Activated naive CD4-positive, alpha-beta T cell (primary cell): ENCODE data around the gene KRT85.

Experiments
- DNase-seq, 4 experiments: peaks; one replicate each; lab custom pipeline; 2025; lab: John Stamatoyannopoulos, UW

Gene KRT85

GRCh38 chr12:52367876-52368275 is 595 bp upstream of the KRT85 start:
- DNase-seq: no peak

DNA sequence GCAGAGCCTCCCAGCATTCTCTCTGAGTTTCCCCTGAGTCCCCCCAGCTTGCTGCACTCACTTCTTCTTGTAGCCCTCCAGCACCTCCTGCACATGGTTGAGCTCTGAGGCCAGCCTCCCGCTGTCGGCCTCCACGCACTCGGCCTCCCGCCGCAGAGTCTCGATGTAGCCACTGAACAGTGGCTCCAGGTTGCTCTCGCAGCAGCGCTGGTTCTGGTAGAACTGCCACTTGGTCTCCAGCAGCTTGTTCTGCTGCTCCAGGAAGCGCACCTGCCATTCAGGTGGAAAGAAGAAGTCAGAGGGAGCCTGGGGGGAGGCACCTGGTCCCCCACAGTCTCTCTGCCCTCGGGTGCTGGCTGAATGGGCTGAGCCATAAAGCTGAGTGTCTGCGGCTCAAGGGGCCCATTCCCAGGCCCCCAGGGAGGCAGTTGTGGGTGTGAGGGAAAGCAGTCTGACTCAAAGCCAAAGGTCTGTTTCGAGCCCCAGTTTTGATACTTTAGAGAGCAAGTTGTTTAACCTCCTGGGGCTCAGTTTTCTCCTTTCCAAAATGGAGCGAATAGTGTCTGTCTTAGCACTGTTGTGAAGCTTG is 2.3 kb downstream of the KRT85 start:
- no peak for DNase-seq

- no peak for DNase-seq
Observed at GRCh38 chr12:52364061-52364460, 3.2 kb downstream of the KRT85 start.

GRCh38 chr12:52363111-52363679 is 4.1 kb downstream of the KRT85 start:
- no peak for DNase-seq

GRCh38 chr12:52362118-52362726 is 5.1 kb downstream of the KRT85 start:
- DNase-seq: no peak

- no peak for DNase-seq
Observed at GRCh38 chr12:52361553-52361952, 5.7 kb downstream of the KRT85 start.

DNA sequence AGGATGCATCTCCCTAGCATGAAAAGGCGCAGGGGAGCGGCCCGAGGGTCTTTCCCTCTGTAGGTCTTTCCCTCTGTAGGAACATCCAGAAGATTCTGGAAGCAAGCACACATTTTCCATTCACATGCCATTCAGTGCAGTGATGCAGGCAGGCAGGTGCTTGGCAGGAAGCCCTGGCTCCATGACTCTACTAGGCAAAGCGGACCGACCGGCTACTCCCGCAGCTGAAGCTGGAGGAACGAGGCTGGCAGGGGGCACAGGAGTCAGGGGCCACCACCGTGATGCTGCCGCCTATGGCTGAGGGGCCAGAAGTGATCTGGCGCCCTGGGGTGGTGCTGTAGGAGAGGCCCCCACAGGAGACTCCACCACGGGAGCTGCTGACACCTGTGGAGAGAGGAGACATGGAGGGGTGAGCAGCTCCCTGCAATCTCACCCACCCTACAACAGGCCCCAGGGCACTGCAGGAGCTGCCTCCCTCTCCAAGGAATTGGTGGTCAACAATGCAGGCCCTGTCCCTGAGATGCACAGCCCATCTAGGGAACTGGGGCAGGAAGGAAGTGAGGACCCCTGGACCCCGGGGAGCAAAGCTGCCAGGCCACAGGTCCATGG is 6.5 kb downstream of the KRT85 start:
- DNase-seq: no peak

DNA sequence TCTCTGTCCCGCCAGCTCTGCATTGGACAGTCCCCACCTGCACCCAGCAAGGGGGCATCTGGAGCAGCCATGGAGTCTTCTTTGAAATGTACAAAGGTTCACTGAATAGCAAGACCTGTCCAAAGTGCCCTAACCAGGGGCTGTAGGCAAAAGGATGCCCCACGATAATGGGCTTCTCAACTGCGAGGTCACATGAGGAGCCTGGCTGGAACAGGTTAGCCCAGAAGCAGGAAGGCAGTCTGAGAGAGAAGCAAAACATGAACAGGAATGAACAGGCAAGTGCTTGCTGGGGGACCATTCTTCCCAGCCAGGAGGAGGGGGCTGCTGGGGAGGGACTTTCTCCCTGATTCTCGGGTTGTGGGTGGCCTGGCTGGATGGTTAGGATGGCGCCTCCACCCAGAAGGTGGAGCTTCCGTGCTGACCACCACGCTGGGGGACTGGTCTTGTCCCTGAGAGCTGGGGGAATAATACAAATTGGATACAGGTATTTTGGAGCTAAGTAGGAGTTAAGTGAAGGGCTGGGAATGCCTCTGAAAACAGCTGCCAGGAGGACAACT is 7.1 kb downstream of the KRT85 start:
- no peak for DNase-seq

- DNase-seq: no peak
Observed at GRCh38 chr12:52359621-52360061, 7.6 kb downstream of the KRT85 start.

DNA sequence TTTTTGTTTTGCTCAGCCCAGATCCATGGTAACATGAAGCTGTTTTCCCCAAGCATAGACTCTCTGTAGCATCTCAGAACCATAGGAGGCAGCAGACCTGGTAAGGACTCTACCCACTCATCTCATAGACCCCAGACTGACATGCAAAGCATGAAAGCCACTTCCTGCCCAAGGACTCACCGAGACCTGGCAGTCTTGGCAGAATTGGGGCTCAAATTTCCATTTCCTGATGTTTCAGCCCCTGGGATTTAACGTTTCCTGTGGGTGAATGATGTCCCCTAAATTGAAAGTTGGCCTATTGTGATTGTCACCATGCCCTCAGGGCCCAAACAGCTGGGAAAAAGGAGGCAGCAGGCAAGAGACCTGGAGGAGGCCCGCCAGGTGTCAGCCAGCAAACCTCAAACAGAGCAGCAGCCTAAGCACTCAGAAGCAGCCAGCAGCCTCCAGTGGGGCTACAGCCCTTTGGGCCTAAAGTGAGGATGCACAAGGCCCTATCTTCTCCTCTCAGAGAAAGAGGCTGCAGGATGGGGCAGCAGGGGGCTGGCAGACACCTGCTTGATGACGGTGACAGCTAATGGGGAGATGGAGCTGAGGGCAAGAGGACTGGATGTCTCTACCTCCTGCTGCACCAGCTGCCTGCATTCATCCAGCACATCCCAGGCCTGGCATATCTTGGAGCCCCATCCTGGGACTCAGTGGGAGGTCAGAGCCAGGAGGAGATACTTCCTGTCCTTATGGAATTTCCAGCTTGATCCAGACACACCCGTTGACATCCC is 8.5 kb downstream of the KRT85 start:
- DNase-seq: no peak

DNA sequence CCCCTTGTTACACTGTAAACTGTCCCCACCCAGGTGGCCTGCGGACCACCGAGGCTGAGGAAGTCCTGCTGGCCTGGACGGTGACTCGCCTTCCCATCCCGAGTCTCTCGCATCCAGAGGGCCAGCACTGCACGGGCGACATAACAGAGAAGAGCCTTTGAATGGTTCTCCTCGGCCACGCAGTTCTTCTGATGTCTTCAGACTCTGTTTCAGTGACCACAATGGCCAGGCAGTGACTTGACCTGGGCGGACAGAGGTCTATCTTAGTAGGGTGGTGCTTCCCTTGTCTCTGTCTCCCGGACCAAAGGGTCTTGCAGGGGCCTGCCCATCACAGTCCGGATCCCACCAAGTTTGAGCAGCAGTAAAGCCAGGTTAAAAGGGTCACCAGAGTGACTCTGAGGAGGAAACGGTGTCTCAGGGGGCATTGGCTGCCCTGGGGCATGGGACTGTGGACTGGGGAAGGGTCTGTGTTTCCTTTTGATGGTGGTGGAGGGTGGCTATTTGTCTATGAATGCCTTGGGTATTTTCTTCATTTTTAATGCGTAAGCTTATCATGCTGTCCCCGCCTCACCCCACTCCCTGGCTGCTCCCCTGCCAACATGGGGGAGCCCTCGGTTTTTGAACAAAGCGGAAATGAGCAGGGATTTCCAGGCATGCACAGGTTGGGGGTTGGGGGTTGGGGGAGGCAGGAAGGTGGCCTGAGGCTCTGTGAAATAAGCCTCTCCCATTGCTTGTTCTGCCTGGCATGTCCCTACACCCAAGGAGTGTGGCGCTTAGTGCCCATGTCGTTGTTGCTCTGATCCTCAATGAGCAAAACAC is 10.3 kb downstream of the KRT85 start:
- DNase-seq: no peak

DNA sequence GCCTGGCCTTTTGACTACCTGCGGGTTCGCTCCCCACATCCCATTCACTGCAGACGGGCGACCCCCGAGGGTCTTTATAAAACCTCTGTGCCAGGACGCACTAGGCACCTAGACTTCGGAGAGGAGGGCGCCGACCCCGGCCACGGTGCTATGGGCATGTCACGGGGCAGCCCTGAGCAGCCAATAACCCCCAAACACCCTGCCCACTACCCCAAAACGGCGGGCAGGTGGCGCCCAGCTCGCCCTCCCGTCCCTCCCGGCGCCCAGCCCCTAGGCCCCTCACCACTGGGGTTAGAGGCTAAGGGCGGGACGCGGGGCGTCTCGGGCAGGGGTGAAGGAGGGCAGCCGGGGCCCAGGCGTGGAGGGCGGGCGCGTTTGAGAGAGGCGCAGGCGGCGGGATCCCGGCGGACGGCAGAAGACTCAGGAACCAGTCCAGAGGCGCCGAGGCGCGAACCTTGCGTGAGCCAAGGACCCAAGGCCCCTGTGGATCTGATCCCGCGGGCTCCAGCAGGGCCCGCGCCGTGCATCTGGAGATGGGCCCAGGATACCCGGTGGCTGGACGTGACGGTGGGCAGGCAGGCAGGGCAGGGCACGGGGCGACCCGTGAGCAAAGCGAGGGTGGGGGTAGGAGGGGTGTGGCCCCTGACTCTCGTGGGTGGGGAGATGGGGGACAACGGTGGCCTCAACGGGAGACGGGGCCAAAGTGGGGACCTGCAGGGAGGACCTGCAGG is 11.1 kb downstream of the KRT85 start:
- no peak for DNase-seq

- no peak for DNase-seq
Observed at GRCh38 chr12:52355176-52355575, 12.1 kb downstream of the KRT85 start.

- no peak for DNase-seq
Observed at GRCh38 chr12:52354200-52354599, 13.1 kb downstream of the KRT85 start.

GRCh38 chr12:52353766-52354165 is 13.5 kb downstream of the KRT85 start:
- DNase-seq: no peak

DNA sequence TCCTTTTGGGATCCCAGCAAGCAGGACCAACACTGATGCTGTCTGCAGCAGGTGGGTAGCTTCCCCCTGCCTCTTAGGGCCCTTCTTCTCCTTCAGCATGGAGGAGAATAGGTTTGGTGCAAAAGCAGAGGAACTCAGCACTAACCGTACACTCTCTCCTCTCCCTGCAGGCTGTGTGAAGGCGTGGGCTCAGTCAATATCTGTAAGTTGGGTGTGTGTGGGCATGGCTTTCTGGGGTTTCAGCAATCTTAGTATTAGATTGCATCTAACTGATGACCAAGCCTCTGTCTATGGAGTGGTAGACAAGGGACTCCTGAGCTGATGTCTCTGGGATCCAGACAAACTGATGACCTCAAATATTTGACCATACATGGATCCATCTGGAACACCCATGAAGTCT is 14.3 kb downstream of the KRT85 start:
- no peak for DNase-seq

DNA sequence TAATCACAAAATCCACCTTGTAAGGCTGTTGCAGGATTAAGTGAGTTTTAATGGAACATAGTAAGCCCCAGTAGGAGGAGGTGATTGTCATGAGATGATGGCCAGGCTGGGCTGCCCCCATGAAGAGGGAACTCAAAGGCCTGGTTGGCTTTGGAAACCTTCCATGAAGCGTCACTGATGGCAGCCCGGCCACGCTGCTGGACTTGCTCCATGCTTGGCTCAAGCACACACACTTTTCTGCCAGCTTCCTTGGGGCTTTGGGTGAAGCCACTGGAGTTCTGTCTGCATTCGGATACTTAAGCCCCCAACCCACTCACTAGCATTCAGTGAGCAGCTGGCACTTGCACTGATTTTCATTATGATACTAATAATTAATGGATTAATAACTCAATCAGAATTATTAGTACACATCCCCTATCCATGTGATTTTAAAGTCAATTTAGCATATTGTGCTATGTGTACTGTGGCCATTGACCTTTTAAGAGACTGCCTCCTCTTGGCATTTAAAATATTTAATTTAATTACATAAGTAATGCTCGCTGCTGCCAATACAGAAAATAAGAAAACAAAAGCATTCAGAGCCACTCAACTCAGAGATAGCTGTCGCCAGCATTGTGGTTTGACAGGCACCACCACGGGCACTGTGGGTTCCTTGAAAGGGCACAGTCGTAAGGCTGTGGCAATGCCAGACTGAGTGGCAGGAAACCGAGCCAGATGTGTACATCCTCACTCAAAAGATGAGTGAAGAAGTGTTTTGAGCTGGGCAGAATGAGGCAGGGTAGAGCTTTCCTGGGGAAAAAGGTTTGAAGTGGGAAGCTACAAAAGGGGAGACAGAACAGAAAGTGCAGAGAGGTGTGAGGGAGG is 15.9 kb downstream of the KRT85 start:
- DNase-seq: peak in 2 of 4 experiments; percentile 46 to 52

DNA sequence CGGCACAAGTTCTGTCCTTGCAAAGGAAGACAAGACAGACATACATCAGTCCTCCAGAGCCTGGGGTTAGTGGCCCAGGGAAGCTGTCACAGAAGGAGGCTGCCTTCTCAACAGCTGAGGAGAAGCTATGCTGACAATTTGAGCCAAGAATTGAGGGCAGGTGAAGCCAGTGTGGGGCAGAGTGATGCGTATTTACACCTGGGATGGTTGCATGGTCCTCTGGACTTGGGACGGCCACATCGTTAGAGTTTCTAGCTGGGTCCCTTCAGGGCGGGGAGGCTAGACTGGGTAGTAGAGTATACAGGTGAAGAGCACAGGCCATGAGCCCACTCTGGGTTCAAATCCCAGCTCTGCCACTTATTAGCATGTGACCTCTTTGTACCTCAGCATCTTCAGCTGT is 16.5 kb downstream of the KRT85 start:
- no peak for DNase-seq

GRCh38 chr12:52350021-52350620 is 17.2 kb downstream of the KRT85 start:
- DNase-seq: no peak
